Stimulated activated CD8-positive, alpha-beta memory T cell treated with anti-CD3 and anti-CD28 coated beads, Interleukin-2, amount 100 ng/mL, for 1 hour (primary cell): Measurements from ENCODE around the gene FICD.
A peak's percentile ranks its signal among the peaks of the same experiment; 100 is the strongest.

Experiments used
- DNase-seq, 2 donors: peaks; one replicate each; pipeline ENCODE4 v3.0.0-alpha.2; 2020; ENCODE audit warnings: low read depth in 2 of 2

Gene FICD

GRCh38 chr12:108502922-108503321, 12.2 kb upstream of the FICD start:
- DNase-seq: no peak

DNA sequence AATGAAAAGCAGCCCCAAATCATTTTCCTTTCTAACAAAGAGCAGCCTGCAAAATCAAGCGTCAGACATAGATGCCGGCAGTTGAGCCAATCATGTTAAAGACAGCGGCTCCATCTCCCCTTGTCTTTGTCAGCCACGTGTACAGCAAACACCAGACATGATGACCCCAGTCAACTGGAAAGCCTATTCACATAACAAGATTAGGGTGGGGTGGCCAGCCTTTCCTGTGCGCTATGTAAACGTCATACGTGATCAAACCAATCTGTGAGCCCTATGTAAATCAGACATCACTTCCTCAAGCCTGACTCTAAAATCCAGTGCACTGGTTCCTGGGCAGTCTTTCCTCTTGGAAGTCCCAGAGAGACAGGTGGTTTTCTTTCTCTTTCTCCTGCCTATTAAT, 9.9 kb upstream of the FICD start:
- DNase-seq: no peak

GRCh38 chr12:108507971-108508642, 7.0 kb upstream of the FICD start:
- no peak for DNase-seq

DNA sequence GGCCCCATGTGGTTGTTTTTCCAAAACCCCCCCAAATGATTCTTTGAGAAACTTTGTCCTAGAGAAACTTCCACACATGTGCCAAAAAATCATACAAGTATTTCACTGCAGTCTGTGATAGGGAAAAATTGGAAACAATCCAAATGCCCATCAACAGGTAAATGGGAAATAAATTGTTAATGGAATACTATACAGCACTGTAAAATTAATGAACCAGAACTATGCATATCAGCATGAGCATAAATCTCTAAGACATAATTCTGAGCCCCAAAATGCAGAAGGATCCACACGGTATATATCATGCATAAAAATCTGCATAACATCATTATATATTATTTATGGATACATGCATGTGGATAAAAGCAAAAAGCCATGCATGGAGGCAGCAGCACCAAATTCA, 5.3 kb upstream of the FICD start:
- DNase-seq: no peak

GRCh38 chr12:108510836-108511235, 4.2 kb upstream of the FICD start:
- DNase-seq: no peak

DNA sequence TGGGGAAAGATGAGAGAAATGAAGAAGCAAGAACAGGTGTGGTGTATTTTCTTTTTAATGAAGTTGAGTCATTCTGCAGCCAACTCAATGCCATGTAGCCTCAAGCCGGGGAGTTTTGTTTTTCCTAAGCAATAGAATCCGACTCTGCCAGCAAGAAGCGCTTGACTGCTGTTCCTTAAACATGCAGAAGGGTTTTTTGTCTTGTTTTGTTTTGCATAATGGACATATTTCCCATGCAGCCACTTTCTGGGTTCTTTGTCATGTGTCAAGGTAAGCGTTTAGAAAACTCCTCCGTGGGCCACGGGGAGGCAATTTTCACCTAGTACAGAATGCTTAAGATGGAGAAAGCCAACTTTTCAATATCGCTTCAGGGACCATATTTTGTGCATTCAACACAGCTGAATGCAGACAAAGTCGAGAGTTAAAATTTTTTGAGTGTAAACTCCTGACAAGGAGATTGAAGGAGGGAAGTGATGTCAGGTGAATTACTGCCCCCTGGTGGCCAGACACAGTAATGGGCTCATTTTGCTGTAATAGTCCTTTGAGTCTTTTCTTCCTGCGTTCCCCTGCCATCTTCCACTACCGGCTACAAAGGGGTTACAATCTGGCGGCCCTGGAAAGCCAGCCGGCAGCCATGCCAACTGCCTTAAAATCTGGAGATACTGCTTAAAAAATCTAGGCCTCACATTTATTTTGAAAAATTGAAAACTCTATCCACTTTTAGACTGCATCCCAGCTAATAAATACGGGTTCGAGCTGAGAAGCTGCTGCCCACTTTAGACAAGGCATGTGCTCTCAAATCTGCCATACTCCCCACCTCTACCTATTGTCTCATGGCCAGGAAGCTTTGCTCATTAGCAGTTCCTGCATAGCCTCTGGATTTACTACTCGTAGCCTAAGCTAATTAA, 3.2 kb upstream of the FICD start:
- DNase-seq: peak; percentile 48 to 58

GRCh38 chr12:108514468-108514972, 557 bp upstream of the FICD start:
- no peak for DNase-seq

DNA sequence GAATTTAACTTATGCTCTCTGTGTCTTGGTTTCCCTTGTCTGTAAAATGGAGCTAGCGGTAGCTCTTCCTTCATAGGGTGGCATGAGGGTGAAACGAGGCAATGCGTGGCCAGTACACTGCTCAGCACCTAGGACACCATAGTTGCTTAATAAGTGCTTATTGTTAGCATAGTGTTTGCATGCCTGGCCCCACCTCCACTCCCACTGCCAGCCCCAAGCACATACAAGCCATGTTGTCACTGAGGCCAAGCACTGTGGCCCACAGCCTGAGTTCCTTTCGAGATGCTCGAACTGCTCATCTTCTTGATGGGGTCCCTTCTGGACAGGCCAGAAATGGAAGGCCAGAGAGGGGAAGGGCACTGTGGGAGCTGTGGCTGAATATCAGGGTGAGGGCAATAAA, 839 bp downstream of the FICD start:
- no peak for DNase-seq

DNA sequence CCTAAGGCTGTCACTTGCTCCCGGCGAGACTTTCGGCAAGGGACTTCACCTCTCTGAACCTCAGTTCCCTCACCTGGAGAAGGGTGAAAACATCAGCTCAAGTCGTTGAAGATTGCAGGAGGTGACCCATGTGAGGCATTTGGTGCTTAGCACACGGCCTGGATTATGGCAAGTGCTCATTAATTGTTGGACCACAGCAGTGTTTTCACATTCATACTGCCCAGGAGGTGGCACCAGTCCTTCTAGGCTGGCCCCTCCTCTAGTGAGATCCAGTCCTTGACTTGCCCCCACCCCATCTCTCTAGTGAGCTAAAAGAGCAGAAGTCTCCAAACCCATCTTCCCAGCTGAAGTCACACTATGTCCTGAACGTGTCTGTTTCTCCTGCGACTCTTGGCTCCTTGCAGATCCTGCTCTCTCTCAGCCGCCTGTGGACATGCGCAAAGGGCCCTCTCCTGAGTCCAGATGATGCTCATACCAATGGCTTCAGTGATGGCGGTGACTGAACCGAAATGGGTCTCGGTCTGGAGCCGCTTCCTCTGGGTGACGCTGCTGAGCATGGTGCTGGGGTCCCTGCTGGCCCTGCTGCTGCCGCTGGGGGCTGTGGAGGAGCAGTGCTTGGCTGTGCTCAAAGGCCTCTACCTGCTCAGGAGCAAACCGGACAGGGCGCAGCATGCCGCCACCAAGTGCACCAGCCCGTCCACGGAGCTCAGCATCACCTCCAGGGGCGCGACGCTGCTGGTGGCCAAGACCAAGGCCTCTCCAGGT, 1.6 kb downstream of the FICD start:
- no peak for DNase-seq

DNA sequence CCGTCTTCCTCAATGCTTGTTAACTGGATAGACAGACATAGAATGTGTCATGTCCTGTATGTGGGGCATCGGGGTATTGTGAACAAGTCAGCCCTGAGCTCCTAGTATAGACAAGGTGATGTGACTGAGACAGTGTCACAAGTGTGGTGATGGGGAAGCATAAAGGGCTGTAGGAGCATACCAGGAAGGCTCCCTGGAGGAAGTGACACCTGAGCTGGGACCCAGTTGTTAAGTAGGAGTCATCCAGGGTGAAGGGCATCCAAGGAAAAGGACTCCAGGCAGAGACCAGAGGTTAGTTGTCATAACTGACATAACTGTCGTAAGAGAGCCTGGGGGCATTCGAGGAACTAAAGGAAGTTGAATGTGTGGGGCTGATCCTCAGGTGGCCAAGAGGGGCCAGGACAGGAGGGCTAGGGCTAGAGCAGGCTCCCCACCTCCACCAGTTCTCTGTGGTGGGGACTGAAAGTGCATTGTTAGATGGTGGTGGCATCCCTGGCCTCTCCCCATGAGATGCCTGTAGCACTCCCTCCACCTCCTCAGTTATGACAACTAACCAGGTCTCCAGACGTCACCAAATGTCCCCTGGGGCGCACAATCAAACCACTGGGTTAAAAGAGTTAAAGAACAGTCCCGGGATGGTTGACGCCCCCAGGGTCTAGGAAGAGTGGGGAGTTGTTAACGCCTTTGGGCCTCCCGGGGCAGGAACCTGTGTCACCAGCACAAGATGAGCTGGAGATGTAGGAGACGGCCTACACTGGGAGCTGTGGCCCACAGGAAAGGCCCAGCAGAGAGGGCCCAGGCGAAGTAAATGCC, 2.4 kb downstream of the FICD start:
- no peak for DNase-seq

DNA sequence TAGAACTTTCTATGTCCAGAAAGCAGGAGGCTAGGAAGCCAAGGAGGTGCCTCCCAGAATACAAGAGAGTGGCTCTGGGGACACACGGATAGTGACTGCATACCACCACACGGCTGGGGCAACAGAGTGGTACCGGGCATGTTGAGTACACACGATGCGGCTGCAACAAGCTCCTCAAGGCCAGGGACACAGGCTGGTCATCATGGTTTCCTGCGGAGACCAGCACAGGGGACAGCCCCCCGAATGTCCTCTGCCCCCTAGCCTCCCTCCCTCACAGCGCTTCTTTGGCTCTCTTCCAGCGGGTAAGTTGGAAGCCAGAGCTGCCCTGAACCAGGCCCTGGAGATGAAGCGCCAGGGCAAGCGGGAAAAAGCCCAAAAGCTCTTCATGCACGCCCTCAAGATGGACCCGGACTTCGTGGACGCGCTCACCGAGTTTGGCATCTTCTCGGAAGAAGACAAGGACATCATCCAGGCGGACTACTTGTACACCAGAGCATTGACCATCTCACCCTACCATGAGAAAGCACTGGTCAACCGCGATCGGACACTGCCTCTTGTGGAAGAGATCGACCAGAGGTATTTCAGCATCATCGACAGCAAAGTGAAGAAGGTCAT, 3.1 kb downstream of the FICD start:
- DNase-seq: no peak

GRCh38 chr12:108518716-108519496, 3.8 kb downstream of the FICD start:
- DNase-seq: no peak

DNA sequence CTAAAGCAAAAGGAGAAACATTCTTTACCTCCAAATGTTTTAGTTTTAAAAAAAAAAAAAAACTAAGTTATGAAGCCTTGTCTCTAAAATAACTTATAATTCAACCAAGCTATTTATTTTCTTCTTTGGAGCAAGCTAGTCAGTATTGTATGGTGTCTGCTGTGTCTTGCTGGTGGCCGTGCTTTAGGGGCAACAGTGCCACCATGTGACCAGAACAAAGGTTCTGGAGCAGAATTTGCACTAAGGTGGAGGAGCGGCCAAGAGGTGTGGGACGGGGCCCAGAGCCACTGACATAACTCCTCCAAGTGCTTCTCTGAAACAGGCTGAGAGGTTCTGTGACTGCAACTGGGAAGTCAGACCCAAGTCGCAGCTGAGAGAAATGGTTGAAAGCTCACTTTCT, 4.5 kb downstream of the FICD start:
- no peak for DNase-seq

GRCh38 chr12:108523365-108523764, 8.3 kb downstream of the FICD start:
- no peak for DNase-seq

DNA sequence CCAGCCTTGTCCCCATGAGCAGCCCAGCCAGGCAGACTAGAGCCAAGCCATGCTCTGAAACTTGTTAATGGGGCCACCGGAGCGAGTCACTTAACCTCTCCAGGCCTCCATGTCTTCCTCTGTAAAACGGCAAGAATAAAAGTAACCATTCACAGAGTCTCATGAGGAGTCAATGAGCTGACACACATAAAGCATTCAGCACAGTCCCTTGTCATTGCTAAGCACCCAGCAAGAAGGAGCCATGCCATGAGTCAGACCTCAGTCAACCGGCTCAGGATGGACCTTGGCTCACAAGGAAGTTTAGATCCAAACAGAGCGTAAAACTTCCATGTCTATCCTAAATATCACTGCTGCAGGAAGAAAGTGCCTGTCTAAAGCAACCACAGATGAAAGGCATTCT, 10.6 kb downstream of the FICD start:
- DNase-seq: no peak

GRCh38 chr12:108526482-108527165, 11.5 kb downstream of the FICD start:
- no peak for DNase-seq

DNA sequence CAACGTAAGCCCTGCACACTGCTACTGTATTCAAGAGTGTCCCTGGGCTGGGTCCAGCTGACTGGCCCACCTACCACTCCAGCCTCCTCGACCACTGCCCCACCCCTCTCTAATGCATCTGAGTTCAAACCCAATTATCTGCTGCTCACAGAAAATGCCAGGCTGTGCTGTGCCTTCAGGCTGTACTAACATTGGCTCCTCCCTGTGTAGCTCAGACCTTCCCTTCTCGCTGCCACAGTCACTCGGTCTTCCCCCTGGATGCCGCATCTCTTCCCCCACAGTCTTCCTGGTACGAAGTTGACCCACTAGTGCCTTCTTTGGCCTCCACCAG, 12.1 kb downstream of the FICD start:
- DNase-seq: no peak

GRCh38 chr12:108530161-108530560, 15.1 kb downstream of the FICD start:
- no peak for DNase-seq

- no peak for DNase-seq
These were observed 17.1 kb downstream of the FICD start for GRCh38 chr12:108531929-108532848.
